Esophagus muscularis mucosa (tissue), 3 donors: Measurements from ENCODE around the gene ADSL.

Experiments
- CTCF ChIP-seq, 3 experiments: fragments of 200-600 bp in 2 of 3; fragments of 450-650 bp in 1 of 3; sonication (generic) in 2 of 3; IDR thresholded peaks; one replicate each; pipeline ENCODE4 v1.5.1; 2017 to 2019; ENCODE audit warnings: antibody characterized with exemption in 3 of 3, mild to moderate bottlenecking in 2 of 3, moderate library complexity in 1 of 3
- EP300 ChIP-seq: sonication (generic); formaldehyde crosslinking; IDR thresholded peaks from one replicate; pipeline ENCODE4 v1.6.1; 2017; ENCODE audit warnings: antibody characterized with exemption

DNA sequence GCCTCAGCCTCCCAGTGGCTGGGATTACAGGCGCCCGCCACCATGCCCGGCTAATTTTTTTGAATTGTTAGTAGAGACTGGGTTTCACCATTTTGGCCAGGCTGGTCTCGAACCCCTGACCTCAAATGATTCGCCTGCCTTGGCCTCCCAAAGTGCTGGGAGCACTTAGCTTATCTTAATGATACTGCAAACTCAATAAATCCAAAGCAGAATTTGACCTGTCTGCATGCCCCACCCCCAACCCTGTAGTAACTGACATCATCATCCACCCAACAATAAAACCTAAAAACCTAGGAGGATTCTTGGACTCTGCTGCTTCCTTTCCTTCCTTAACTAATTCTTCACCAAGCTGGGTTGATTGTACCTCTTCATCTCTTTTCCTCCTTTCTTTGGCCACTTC, 6.3 kb upstream of the ADSL start:
- TF ChIP-seq CTCF (IDR thresholded peaks at IDR 0.05) (no peak), EP300 (no peak)
